ENCODE measurements around the gene DDX43. TPM values are rescaled to one million over a fixed set of nuclear protein-coding genes. Genes with fewer than 3 reads are reported as not detected.
"Not testable (repeated sequence)": the region's sequence is repeated elsewhere in the genome, so short reads cannot be mapped to it uniquely, and the experiment has no call there.

The DDX43 gene
- total and polyA plus RNA-seq, 7 experiments from 2014 or later: 0.29 to 2.4 (median 0.43) TPM; not detected in 1

- DNase-seq (no peak), ATAC-seq (no peak)
- H3K36me3 ChIP-seq (ENCODE audit: control insufficient read depth in 2 of 3, insufficient read depth in 3 of 3, low read length in 3 of 3): peaks cover 0 to 7% (median 4%) of the 10 kb centered on the region in 3 experiments
- no peak overlapping the region for H3K4me3 ChIP-seq (ENCODE audit: low read length)
- intact Hi-C loops (cut with micrococcal nuclease): no loop called here
- peak overlapping the region in 1 of 10 donors; percentile 38 for H3K4me3 Mint-ChIP-seq
- no peaks in the 10 kb centered on the region for H3K27me3 ChIP-seq (ENCODE audit: control insufficient read depth in 2 of 2, insufficient read depth in 2 of 2, low read length in 2 of 2)
- ChIA-PET CTCF (no interaction called here), POLR2A (no interaction called here)
- peak overlapping the region in 1 of 9 donors; percentile 7 for H3K27ac Mint-ChIP-seq
- peaks cover 5 to 33% (median 21%) of the 10 kb centered on the region in 5 donors for H3K36me3 Mint-ChIP-seq
- H3K27me3 Mint-ChIP-seq: no peaks in the 10 kb centered on the region
- no peak overlapping the region for H3K27ac ChIP-seq (ENCODE audit: low read depth, low read length)
- no peaks in the 10 kb centered on the region for H3K9me3 ChIP-seq (ENCODE audit: control insufficient read depth in 2 of 3, low read length in 3 of 3)
- H3K4me1 ChIP-seq (ENCODE audit: control insufficient read depth in 2 of 2, insufficient read depth in 2 of 2, low read length in 2 of 2): peaks cover 0 to 4% of the 10 kb centered on the region in 2 donors
- H3K9me3 Mint-ChIP-seq: peaks cover 0 to 1% (median 0%) of the 10 kb centered on the region in 11 donors
- peaks cover 0 to 56% (median 11%) of the 10 kb centered on the region in 7 donors for H3K4me1 Mint-ChIP-seq
These were observed 48.9 kb downstream of the DDX43 start for GRCh38 chr6:73443555-73443954.

GRCh38 chr6:73451223-73452106, 56.8 kb downstream of the DDX43 start:
- peak overlapping the region; percentile 87 to 96 (median 90) for H3K4me3 Mint-ChIP-seq
- peaks cover 17 to 35% (median 27%) of the 10 kb centered on the region in 7 donors for H3K4me1 Mint-ChIP-seq
- Histone ChIP-seq H3K4me1 (ENCODE audit: control insufficient read depth in 2 of 2, insufficient read depth in 2 of 2, low read length in 2 of 2) (peaks cover 4 to 5% of the 10 kb centered on the region in 2 donors), H3K27ac (ENCODE audit: low read depth, low read length) (peak overlapping the region; percentile 79), H3K4me3 (ENCODE audit: low read length) (peak overlapping the region; percentile 73), H3K9me3 (ENCODE audit: control insufficient read depth in 2 of 3, low read length in 3 of 3) (no peaks in the 10 kb centered on the region), H3K36me3 (ENCODE audit: control insufficient read depth in 2 of 3, insufficient read depth in 3 of 3, low read length in 3 of 3) (peaks cover 0 to 4% (median 0%) of the 10 kb centered on the region in 3 experiments), H3K27me3 (ENCODE audit: control insufficient read depth in 2 of 2, insufficient read depth in 2 of 2, low read length in 2 of 2) (no peaks in the 10 kb centered on the region)
- H3K9me3 Mint-ChIP-seq: no peaks in the 10 kb centered on the region
- H3K27ac Mint-ChIP-seq: peak overlapping the region; percentile 65 to 93 (median 79)
- DNase-seq (peak; percentile 22 to 53 (median 38)), ATAC-seq (peak; percentile 61)
- intact Hi-C loops (cut with micrococcal nuclease): loop anchor here (1.0 to 5.0 kb wide), 8 partner anchors 10 to 1831 kb away; partner anchors contain the start of genes EEF1A1 (in 2 of the 2), MTO1 (in 2 of the 2) and TMEM30A (in 1 of the 2)
- no peaks in the 10 kb centered on the region for H3K27me3 Mint-ChIP-seq
- CTCF ChIA-PET: interaction anchor here (0.7 to 2.2 kb wide), 2 partner anchors 10 to 159 kb away, joined by 3 to 10 read pairs; partner anchors contain the start of gene MTO1
- POLR2A ChIA-PET: interaction anchor here (0.7 to 3.2 kb wide), 4 partner anchors 10 to 69 kb away, joined by 3 to 48 read pairs (median 8); partner anchors contain the start of genes EEF1A1 and MTO1
- H3K36me3 Mint-ChIP-seq: peaks cover 0 to 21% (median 4%) of the 10 kb centered on the region in 5 donors

- H3K4me3 Mint-ChIP-seq: peak within 1 kb of the TSS; percentile 87 to 96 (median 90)
- DNase-seq: peak; percentile 37 to 77 (median 54)
- no peaks in the 10 kb centered on the region for H3K9me3 Mint-ChIP-seq
- H3K27ac Mint-ChIP-seq: peak within 1 kb of the TSS; percentile 65 to 93 (median 79)
- peaks cover 0 to 4% (median 0%) of the 10 kb centered on the region in 3 experiments for H3K36me3 ChIP-seq (ENCODE audit: control insufficient read depth in 2 of 3, insufficient read depth in 3 of 3, low read length in 3 of 3)
- peaks cover 17 to 38% (median 27%) of the 10 kb centered on the region in 7 donors for H3K4me1 Mint-ChIP-seq
- H3K9me3 ChIP-seq (ENCODE audit: control insufficient read depth in 2 of 3, low read length in 3 of 3): no peaks in the 10 kb centered on the region
- peak within 1 kb of the TSS; percentile 73 for H3K4me3 ChIP-seq (ENCODE audit: low read length)
- intact Hi-C loops (cut with micrococcal nuclease): loop anchor here (1.0 to 5.0 kb wide), 6 partner anchors 9 to 1830 kb away; partner anchors contain the start of genes EEF1A1 (in 1 of the 2), MTO1 (in 1 of the 2) and TMEM30A (in 1 of the 2)
- ChIA-PET CTCF (interaction anchor here (0.7 to 2.2 kb wide), 2 partner anchors 9 to 158 kb away, joined by 3 to 10 read pairs; partner anchors contain the start of gene MTO1), POLR2A (interaction anchor here (0.7 to 3.2 kb wide), 3 partner anchors 9 to 69 kb away, joined by 3 to 48 read pairs (median 12); partner anchors contain the start of genes EEF1A1 and MTO1)
- H3K36me3 Mint-ChIP-seq: peaks cover 0 to 22% (median 4%) of the 10 kb centered on the region in 5 donors
- H3K4me1 ChIP-seq (ENCODE audit: control insufficient read depth in 2 of 2, insufficient read depth in 2 of 2, low read length in 2 of 2): peaks cover 3 to 5% of the 10 kb centered on the region in 2 donors
- ATAC-seq: peak; percentile 92
- no peaks in the 10 kb centered on the region for H3K27me3 Mint-ChIP-seq
- no peaks in the 10 kb centered on the region for H3K27me3 ChIP-seq (ENCODE audit: control insufficient read depth in 2 of 2, insufficient read depth in 2 of 2, low read length in 2 of 2)
- peak within 1 kb of the TSS; percentile 79 for H3K27ac ChIP-seq (ENCODE audit: low read depth, low read length)
These were observed 57.5 kb downstream of the DDX43 start, which contains the start of gene CGAS for GRCh38 chr6:73452107-73452461. CGAS (minus strand) TSS chr6:73452297; CDS start chr6:73452181, 116 bp downstream.

- Histone ChIP-seq H3K4me3 (ENCODE audit: low read length) (no peak overlapping the region), H3K36me3 (ENCODE audit: control insufficient read depth in 2 of 3, insufficient read depth in 3 of 3, low read length in 3 of 3) (peaks cover 0 to 4% (median 0%) of the 10 kb centered on the region in 3 experiments), H3K27ac (ENCODE audit: low read depth, low read length) (no peak overlapping the region), H3K9me3 (ENCODE audit: control insufficient read depth in 2 of 3, low read length in 3 of 3) (no peaks in the 10 kb centered on the region), H3K4me1 (ENCODE audit: control insufficient read depth in 2 of 2, insufficient read depth in 2 of 2, low read length in 2 of 2) (peaks cover 0 to 8% of the 10 kb centered on the region in 2 donors), H3K27me3 (ENCODE audit: control insufficient read depth in 2 of 2, insufficient read depth in 2 of 2, low read length in 2 of 2) (no peaks in the 10 kb centered on the region)
- Mint-ChIP-seq H3K36me3 (peaks cover 0 to 5% (median 0%) of the 10 kb centered on the region in 5 donors), H3K27me3 (no peaks in the 10 kb centered on the region), H3K27ac (peak overlapping the region in 3 of 9 donors; percentile 15 to 40 (median 22)), H3K4me1 (peaks cover 0 to 40% (median 20%) of the 10 kb centered on the region in 7 donors), H3K4me3 (peak overlapping the region in 2 of 10 donors; percentile 46 to 61), H3K9me3 (no peaks in the 10 kb centered on the region)
- DNase-seq (no peak), ATAC-seq (no peak)
- intact Hi-C loops (cut with micrococcal nuclease): no loop called here
- ChIA-PET CTCF (no interaction called here), POLR2A (no interaction called here)
These were observed 61.4 kb downstream of the DDX43 start for GRCh38 chr6:73455865-73456629.

GRCh38 chr6:73459474-73459873, 64.8 kb downstream of the DDX43 start:
- H3K36me3 Mint-ChIP-seq: peaks cover 0 to 16% (median 4%) of the 10 kb centered on the region in 5 donors
- H3K27ac ChIP-seq (ENCODE audit: low read depth, low read length); H3K27me3 ChIP-seq (ENCODE audit: control insufficient read depth in 2 of 2, insufficient read depth in 2 of 2, low read length in 2 of 2); DNase-seq; CTCF ChIA-PET; ATAC-seq; H3K9me3 Mint-ChIP-seq; H3K27me3 Mint-ChIP-seq; H3K9me3 ChIP-seq (ENCODE audit: control insufficient read depth in 2 of 3, low read length in 3 of 3); H3K36me3 ChIP-seq (ENCODE audit: control insufficient read depth in 2 of 3, insufficient read depth in 3 of 3, low read length in 3 of 3); H3K4me1 ChIP-seq (ENCODE audit: control insufficient read depth in 2 of 2, insufficient read depth in 2 of 2, low read length in 2 of 2); intact Hi-C loops (cut with micrococcal nuclease); H3K4me3 ChIP-seq (ENCODE audit: low read length): not testable (repeated sequence)
- peak overlapping the region in 6 of 10 donors; percentile 21 to 98 (median 48) for H3K4me3 Mint-ChIP-seq
- POLR2A ChIA-PET: interaction anchor here (0.6 to 6.2 kb wide), 2 partner anchors 20 to 63 kb away, joined by 3 to 81 read pairs; partner anchors contain the start of gene EEF1A1
- H3K4me1 Mint-ChIP-seq: peaks cover 7 to 58% (median 38%) of the 10 kb centered on the region in 7 donors
- peak overlapping the region in 8 of 9 donors; percentile 64 to 98 (median 92) for H3K27ac Mint-ChIP-seq
